HG03039 (cell line): ENCODE measurements around the gene MAN2B2.

Experiments used
- ATAC-seq: cut with Tn5 transposase; IDR thresholded peaks from one replicate; pipeline ENCODE4 v1.9.1; 2021; ENCODE audit warnings: mild to moderate bottlenecking, moderate library complexity; ENCODE audit not compliant: unreplicated experiment

Gene MAN2B2

GRCh38 chr4:6566391-6567190, 8.4 kb upstream of the MAN2B2 start:
- no peak for ATAC-seq

DNA sequence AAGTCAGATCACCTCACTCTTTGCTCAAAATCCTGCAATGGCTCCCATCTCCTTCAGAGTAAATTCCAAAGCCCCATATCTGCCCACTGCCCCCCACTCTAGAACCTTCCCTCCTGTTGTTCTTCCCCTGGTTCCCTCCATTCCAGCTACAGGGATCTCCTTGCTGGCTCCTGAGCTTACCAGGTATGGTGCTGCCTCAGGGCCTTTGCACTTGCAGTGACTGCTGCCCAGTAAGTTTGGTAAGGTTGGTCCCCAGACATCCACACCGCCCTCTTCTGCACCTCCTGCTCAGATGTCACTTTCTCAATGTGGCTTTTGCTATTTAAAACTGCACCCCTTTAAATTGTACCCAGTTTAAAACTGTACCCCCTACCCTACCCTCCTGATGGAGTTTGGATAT, 7.8 kb upstream of the MAN2B2 start:
- no peak for ATAC-seq

DNA sequence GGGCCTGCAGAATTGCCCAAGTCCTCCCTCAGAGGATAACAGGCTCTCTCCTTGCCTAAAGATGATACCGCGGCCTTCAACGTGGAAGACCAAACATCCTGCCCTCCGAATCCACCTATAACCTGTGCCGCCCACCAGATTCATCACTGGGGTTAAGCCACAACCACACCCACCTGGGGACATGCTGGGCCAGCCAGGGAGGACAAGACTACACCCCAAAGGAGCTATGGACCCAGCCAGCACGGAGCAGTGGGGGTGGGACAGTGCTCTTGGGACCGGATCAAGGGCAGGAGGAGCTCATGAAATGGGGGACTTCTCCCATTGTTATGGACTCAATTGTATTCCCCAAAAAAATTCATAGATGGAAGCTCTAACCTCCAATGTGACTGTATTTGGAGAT, 6.8 kb upstream of the MAN2B2 start:
- no peak for ATAC-seq

DNA sequence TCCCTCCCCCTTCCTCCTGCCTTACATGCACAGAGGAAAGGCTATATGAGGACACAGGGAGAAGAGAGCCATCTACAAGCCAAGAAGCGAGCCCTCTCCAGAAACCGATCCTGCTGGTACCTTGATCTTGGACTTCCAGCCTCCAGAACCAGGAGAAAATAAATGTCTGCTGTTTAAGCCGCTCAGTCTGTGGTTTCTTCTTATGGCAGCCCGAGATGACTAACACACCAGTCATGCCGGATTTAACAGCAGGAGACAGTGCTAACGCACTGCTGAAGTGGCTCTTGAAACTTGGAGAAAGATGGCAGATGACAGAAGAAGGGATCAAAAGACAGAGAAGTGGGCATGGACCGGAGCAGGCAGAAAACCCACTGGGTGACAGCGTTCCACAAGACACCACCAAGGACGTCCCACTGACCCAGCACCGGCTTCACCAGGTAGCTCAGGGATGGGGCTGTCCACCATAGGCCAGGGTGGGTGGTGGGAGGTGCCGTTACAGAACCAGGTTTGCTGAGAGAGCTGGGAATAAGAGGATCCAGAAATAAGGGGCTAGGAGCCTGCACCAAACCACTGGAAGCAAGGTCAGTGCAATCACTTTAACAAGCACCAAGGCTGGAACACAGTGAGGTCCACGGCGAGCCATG, 6.2 kb upstream of the MAN2B2 start:
- ATAC-seq: no peak

DNA sequence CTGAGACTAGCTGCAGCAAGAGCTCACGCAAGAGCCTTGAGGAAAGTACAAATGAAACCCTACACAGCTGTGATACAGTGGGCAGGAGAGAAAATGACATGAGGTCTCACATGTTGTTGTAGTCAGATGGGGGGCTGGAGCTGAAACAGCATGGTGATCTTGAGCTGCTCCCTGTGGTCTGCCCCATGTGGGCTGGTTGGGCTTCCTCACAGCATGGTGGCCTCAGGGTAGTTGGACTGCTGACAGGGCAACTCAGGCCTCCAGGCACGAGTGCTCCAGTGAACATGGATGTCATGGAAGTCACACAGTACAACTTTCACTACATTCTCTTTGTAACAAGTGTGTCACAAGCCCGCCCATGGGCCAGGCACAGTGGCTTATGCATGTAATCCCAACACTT, 3.4 kb upstream of the MAN2B2 start:
- ATAC-seq: no peak

GRCh38 chr4:6573551-6573950, 1.4 kb upstream of the MAN2B2 start:
- no peak for ATAC-seq

- no peak for ATAC-seq
Measured at GRCh38 chr4:6573986-6574746, 823 bp upstream of the MAN2B2 start.

DNA sequence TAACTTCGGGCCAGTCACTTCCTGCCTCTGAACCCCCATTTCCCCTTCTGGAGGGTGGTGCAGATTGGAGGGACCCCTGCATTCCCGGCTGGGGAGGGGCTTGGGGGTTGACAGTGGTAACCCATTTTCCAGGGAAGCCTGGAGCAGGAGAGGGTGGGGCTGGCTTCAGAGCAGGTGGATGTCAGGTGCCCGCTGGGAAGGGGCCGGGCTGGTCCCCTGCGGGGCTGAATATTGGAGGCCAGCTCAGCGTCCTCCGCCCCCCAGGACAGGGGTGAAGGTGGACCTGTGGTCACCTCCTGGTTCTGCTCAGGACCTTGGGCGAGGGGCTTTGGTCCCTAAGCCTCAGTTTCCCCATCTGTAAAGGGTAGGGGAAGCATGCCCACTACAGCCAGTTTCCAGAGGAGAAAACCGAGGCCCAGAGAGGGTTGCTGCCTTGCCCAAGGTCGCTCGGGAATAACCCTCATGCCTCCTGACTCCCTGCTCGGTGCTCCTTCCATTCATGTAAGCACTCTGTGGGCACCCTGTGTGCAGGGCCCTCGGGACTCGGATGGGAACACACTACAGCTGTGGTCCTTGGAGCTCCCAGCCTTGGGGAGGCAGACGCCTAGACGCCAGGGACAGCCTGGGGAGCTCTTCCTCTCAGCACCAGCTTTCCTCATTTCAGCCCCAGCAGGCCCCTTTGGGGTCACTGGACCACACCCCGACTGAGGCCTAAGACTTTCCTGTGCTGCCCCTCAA, 683 bp downstream of the MAN2B2 start:
- ATAC-seq: no peak

GRCh38 chr4:6576512-6576911, 1.5 kb downstream of the MAN2B2 start:
- ATAC-seq: no peak

DNA sequence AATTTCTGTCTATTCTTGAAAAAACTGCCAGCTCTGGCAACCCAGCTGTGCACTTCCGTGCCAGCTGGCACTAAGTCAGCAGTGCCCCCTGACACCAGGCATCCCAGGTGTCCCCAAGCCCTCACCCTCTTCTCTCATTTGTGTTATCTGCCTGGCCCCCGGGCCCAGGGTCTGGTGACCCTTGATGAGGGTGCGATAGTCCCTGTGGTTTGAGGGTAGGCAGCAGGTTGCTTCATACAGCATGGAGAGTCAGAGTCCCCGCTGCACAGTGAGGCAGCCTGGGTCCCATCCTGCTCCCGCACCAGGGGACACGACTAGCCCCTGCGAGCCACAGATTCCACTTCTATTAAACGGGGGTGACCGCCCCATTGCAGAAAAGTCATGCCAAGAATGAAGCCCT, 1.9 kb downstream of the MAN2B2 start:
- no peak for ATAC-seq

DNA sequence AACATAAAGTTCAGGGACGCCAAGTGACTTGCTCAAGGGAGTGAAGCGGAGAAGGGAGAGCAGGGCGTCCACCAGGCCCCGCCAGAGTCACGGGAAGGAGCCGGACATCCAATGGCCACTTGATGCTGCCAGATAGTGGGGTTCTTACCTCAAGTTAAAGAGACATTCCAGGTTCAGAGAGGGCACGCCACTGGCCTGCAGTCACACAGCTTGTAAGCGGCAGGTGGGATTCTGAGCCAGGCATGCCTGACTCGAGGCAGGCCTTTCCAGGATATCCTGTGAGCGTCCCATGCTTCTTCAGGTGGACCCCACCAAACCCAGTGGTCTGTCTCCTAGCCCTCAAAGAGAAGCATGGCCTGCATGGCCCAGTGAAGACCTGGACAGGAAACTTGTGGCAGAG, 2.4 kb downstream of the MAN2B2 start:
- ATAC-seq: no peak

GRCh38 chr4:6578221-6578620, 3.2 kb downstream of the MAN2B2 start:
- no peak for ATAC-seq

DNA sequence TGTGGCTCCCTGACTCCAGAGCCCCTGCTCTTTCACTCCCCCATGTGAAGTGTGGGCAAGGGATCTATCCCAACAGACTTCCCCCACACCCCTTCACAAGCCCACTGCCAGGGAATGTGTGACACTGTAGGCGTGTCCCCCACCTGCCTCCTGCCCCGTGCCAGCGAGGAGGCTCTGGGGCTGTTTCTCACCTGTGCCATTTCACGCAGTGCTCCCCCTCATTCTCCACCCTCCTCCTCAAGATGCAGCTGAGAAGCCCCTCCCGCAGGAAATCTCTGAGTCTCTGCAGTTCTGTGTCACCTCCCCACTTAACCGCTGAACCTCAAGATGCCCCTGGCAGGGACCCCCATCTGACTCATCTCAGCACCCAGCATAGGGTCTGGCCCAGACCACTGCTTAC, 5.4 kb downstream of the MAN2B2 start:
- ATAC-seq: no peak

GRCh38 chr4:6581566-6582121, 6.7 kb downstream of the MAN2B2 start:
- ATAC-seq: no peak

- no peak for ATAC-seq
Measured at GRCh38 chr4:6582889-6583490, 8.0 kb downstream of the MAN2B2 start.

- no peak for ATAC-seq
Measured at GRCh38 chr4:6584865-6585264, 9.9 kb downstream of the MAN2B2 start.

DNA sequence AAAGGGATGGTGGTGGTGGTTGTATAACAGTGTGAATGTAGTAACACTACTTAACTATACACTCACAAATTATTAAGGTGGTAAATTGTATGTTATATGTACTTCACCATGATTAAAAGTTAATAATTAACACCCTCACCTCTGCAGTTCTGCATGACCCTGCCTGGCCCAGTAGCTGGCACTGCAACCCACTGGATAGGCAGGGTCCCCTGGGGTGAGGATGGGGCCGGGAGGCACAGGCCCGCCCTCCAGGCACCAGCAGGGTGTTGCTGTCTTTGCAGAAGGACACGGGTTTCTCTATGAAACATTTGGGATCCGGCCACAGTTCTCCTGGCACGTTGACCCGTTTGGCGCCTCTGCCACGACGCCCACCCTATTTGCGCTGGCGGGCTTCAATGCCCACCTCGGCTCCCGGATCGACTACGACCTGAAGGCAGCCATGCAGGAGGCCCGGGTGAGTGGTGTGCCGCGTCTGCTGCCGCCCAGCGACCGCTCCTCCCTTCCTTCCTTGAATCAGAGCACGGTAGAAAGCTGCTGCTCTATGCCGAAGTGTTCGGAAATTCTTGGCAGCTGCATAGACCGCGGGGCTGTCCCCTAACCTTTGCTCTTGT, 11.8 kb downstream of the MAN2B2 start:
- ATAC-seq: no peak

DNA sequence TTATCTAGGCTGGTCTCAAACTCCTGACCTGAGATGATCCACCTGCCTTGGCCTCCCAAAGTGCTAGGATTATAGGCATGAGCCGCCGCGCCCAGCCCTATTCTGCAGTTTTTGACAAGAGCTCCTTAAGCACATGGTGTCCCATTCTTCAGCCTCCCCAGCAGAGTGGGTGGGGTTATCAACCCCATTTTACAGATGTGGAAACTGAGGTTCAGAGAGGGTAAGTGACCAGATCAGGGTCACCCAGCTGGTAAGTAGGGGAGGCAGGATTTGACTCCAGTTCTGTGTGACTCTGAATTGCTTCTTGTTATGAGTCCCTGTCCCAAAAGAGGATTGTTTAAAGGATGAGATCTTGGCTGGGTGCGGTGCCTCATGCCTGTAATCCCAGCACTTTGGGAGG, 14.5 kb downstream of the MAN2B2 start:
- ATAC-seq: no peak

GRCh38 chr4:6591313-6591712, 16.3 kb downstream of the MAN2B2 start:
- no peak for ATAC-seq

- ATAC-seq: no peak
Measured at GRCh38 chr4:6591781-6592180, 16.8 kb downstream of the MAN2B2 start.
